Endothelial cell of umbilical vein (primary cell): ENCODE measurements around the gene C11orf21. TPM values are rescaled to one million over a fixed set of nuclear protein-coding genes. Genes with fewer than 3 reads are reported as not detected.

ENCODE experiments used
- BruUV-seq: library from RNA; stranded (reverse); fragments of 400-500 nt; replicated peaks from 2 replicates; lab custom pipeline; 2021; lab: Mats Ljungman, UMichigan
- CTCF ChIA-PET: fragments of 300-600, 350-600 bp; sonication (Branson Sonifier 250); formaldehyde crosslinking; loops from one replicate; lab custom pipeline; 2021; ENCODE audit warnings: antibody characterized with exemption, inconsistent platforms; lab: Charles Lee
- POLR2A ChIA-PET: fragments of 300-600, 350-600 bp; sonication (Branson Sonifier 250); formaldehyde crosslinking; loops from one replicate; lab custom pipeline; 2021; ENCODE audit warnings: antibody characterized with exemption, inconsistent platforms; lab: Charles Lee
- DNase-seq: peaks from one replicate; pipeline ENCODE4 v3.0.0-alpha.2; 2011; ENCODE audit warnings: low read depth, low spot score
- FAIRE-seq: peaks from 2 replicates; lab custom pipeline; 2011; peaks lifted over from hg19 to GRCh38; lab: Jason Lieb, UNC
- H2AFZ ChIP-seq: 2 replicates; pipeline ENCODE4 v1.6.0; 2012; ENCODE audit warnings: low read depth, low read length, control low read depth, inconsistent platforms
- H3K27ac ChIP-seq: 2 replicates; pipeline ENCODE4 v1.5.1; 2011; ENCODE audit warnings: low read depth, mild to moderate bottlenecking, control low read depth, low read length, moderate library complexity; ENCODE audit not compliant: insufficient read depth
- H3K27me3 ChIP-seq, 2 experiments: 2 replicates each; pipeline versions ENCODE4 v1.6.0 to v1.6.1; 2011; ENCODE audit warnings: low read length in 2 of 2, mixed read lengths in 1 of 2; ENCODE audit not compliant: control insufficient read depth in 2 of 2, insufficient read depth in 2 of 2
- H3K36me3 ChIP-seq, 2 experiments: 2 replicates in 1 of 2; 3 replicates in 1 of 2; pipeline ENCODE4 v1.5.1; 2011; ENCODE audit warnings: low read length in 2 of 2, mild to moderate bottlenecking in 1 of 2, moderate library complexity in 1 of 2; ENCODE audit not compliant: control insufficient read depth in 2 of 2, insufficient read depth in 2 of 2; ENCODE audit errors: extremely low read depth in 1 of 2
- H3K4me1 ChIP-seq: 3 replicates; pipeline ENCODE4 v1.5.1; 2011; ENCODE audit warnings: mild to moderate bottlenecking, low read length; ENCODE audit not compliant: control insufficient read depth, insufficient read depth; ENCODE audit errors: extremely low read depth
- H3K4me2 ChIP-seq: 2 replicates; pipeline ENCODE4 v1.6.1; 2011; ENCODE audit warnings: low read length, control low read depth, mixed read lengths; ENCODE audit not compliant: insufficient read depth
- H3K4me3 ChIP-seq, 3 experiments: fragments of 200-600 bp in 1 of 3; sonication (generic), shearing (Covaris generic) in 1 of 3; replicated peaks in 1 of 3; 2 replicates each; pipeline ENCODE4 v1.5.1; 2011 to 2016; ENCODE audit warnings: control low read depth in 3 of 3, low read length in 3 of 3, mild to moderate bottlenecking in 2 of 3, inconsistent platforms in 1 of 3, low read depth in 1 of 3, moderate library complexity in 1 of 3; ENCODE audit not compliant: insufficient read depth in 1 of 3
- H3K79me2 ChIP-seq: 2 replicates; pipeline ENCODE4 v1.6.0; 2012; ENCODE audit warnings: low read length, inconsistent platforms; ENCODE audit not compliant: control insufficient read depth, insufficient read depth
- H3K9ac ChIP-seq: replicated peaks from 2 replicates; pipeline ENCODE3; 2011; ENCODE audit warnings: low read length, control low read depth; ENCODE audit not compliant: insufficient read depth; ENCODE audit errors: extremely low read depth
- H3K9me1 ChIP-seq: replicated peaks from 3 replicates; pipeline ENCODE4 v1.6.0; 2011; ENCODE audit warnings: mild to moderate bottlenecking, low read length; ENCODE audit not compliant: control insufficient read depth, insufficient read depth; ENCODE audit errors: extremely low read depth
- H3K9me3 ChIP-seq: replicated peaks from 2 replicates; pipeline ENCODE4 v1.5.1; 2012; ENCODE audit warnings: low read length, inconsistent platforms; ENCODE audit not compliant: control insufficient read depth, insufficient read depth
- H4K20me1 ChIP-seq: replicated peaks from 2 replicates; pipeline ENCODE3; 2011; ENCODE audit warnings: mild to moderate bottlenecking, low read length; ENCODE audit not compliant: control insufficient read depth, insufficient read depth; ENCODE audit errors: extremely low read depth
- FOS ChIP-seq: IDR thresholded peaks from 2 replicates; pipeline ENCODE4 v1.6.1; 2011; ENCODE audit warnings: mild to moderate bottlenecking, low read length, moderate library complexity, borderline replicate concordance; ENCODE audit not compliant: insufficient read depth
- MAX ChIP-seq: IDR thresholded peaks from 2 replicates; pipeline ENCODE4 v1.6.1; 2011; ENCODE audit not compliant: insufficient read depth, insufficient read length
- MYC ChIP-seq: IDR thresholded peaks from one replicate; pipeline ENCODE4 v1.6.1; 2011; ENCODE audit warnings: mild to moderate bottlenecking, low read depth, low read length
- POLR2A ChIP-seq: IDR thresholded peaks from 2 replicates; pipeline ENCODE4 v1.6.1; 2012; ENCODE audit warnings: low read depth, mild to moderate bottlenecking, control low read depth, low read length
- POLR2AphosphoS5 ChIP-seq: IDR thresholded peaks from 2 replicates; pipeline ENCODE4 v1.6.1; 2012; ENCODE audit warnings: low read depth, mild to moderate bottlenecking, control low read depth, low read length, moderate library complexity; ENCODE audit not compliant: insufficient read depth
- dilution Hi-C: fragments of 300-500 bp; cut with MboI; formaldehyde crosslinking; loops from one replicate; pipeline ENCODE4 v1.15.0; 2019; ENCODE audit warnings: low sequenced_read_pairs; ENCODE audit not compliant: extremely low pct_ligation_motif_present
- intact Hi-C: fragments of 100-400 bp; cut with micrococcal nuclease; formaldehyde crosslinking; loops from one replicate; pipeline ENCODE4 v1.10.0; 2022
- polyA plus RNA-seq, 4 experiments: library from polyadenylated mRNA; depleted of rRNA in 3 of 4; stranded (reverse) in 3 of 4; unstranded in 1 of 4; fragments of >200 nt; gene quantifications; 2 replicates each; pipeline versions ENCODE4 v1.2.1 to v1.2.3, GENCODE V29; 2011 to 2012; ENCODE audit warnings: missing spikeins in 1 of 4
- total RNA-seq: library from RNA; stranded (reverse); gene quantifications from 2 replicates; pipeline ENCODE4 v1.2.3, GENCODE V29; 2021
- TF ChIP-seq, protein P1 (sequence below), 2 donors: IDR thresholded peaks; 1 replicate in 1 of 2; 2 replicates in 1 of 2; pipeline ENCODE4 v1.5.1; 2011; ENCODE audit warnings: low read length in 2 of 2, mild to moderate bottlenecking in 2 of 2, moderate library complexity in 2 of 2, control low read depth in 1 of 2, inconsistent platforms in 1 of 2, low read depth in 1 of 2; ENCODE audit not compliant: insufficient read depth in 1 of 2; ENCODE audit errors: extremely low read depth in 1 of 2

C11orf21 gene
- total and polyA plus RNA-seq, 2 donors (not counting 3 experiments of a cell fraction or from before 2014, with no cell fraction given), result not detected

- BruUV-seq, result no TSS peak
- H3K36me3 ChIP-seq, result no peaks in the 10 kb centered on the region
- CTCF ChIA-PET, result no interaction called here
These were observed 41.7 kb downstream of the C11orf21 start for GRCh38 chr11:2259897-2260451.

More at GRCh38 chr11:2259897-2260451, 41.7 kb downstream of the C11orf21 start:
- dilution Hi-C loops, result no loop called here
- Histone ChIP-seq H2AFZ (no peak overlapping the region), H3K4me1 (no peaks in the 10 kb centered on the region), H3K4me3 (no peak overlapping the region), H3K4me2 (no peak overlapping the region), H3K27me3 (no peaks in the 10 kb centered on the region), H3K9ac (no peak overlapping the region), H3K9me1 (no peaks in the 10 kb centered on the region), H3K9me3 (no peaks in the 10 kb centered on the region), H3K79me2 (no peaks in the 10 kb centered on the region), H4K20me1 (no peaks in the 10 kb centered on the region), H3K27ac (no peak overlapping the region)
- no peak for TF ChIP-seq POLR2AphosphoS5
- TF ChIP-seq, protein P1, sequence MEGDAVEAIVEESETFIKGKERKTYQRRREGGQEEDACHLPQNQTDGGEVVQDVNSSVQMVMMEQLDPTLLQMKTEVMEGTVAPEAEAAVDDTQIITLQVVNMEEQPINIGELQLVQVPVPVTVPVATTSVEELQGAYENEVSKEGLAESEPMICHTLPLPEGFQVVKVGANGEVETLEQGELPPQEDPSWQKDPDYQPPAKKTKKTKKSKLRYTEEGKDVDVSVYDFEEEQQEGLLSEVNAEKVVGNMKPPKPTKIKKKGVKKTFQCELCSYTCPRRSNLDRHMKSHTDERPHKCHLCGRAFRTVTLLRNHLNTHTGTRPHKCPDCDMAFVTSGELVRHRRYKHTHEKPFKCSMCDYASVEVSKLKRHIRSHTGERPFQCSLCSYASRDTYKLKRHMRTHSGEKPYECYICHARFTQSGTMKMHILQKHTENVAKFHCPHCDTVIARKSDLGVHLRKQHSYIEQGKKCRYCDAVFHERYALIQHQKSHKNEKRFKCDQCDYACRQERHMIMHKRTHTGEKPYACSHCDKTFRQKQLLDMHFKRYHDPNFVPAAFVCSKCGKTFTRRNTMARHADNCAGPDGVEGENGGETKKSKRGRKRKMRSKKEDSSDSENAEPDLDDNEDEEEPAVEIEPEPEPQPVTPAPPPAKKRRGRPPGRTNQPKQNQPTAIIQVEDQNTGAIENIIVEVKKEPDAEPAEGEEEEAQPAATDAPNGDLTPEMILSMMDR (IDR thresholded peaks at IDR 0.05; ENCODE audit: extremely low read depth in 1 of 2, insufficient read depth in 1 of 2, low read depth in 1 of 2, low read length in 2 of 2), result no peak
- TF ChIP-seq MAX, result no peak
- TF ChIP-seq MYC, result no peak
- no peak for TF ChIP-seq POLR2A
- no peak for TF ChIP-seq FOS
- POLR2A ChIA-PET, result no interaction called here
- no peak for DNase-seq
- intact Hi-C loops, result no loop called here
- FAIRE-seq, result no peak
